HUES64 (cell line): ENCODE data around the gene C22orf31.

Experiments used
- H3K27ac ChIP-seq: 2 replicates; pipeline ENCODE4 v1.7.0; 2013; ENCODE audit warnings: low read depth, low read length, inconsistent platforms
- H3K27me3 ChIP-seq: 2 replicates; pipeline ENCODE4 v1.6.1; 2013; ENCODE audit warnings: mild to moderate bottlenecking, low read length; ENCODE audit not compliant: insufficient read depth
- H3K36me3 ChIP-seq: 2 replicates; pipeline ENCODE4 v1.6.1; 2013; ENCODE audit warnings: mild to moderate bottlenecking, low read length; ENCODE audit not compliant: insufficient read depth
- H3K4me1 ChIP-seq: 2 replicates; pipeline ENCODE4 v1.6.1; 2013; ENCODE audit warnings: mild to moderate bottlenecking, low read length, moderate library complexity; ENCODE audit not compliant: insufficient read depth
- H3K4me3 ChIP-seq: 2 replicates; pipeline ENCODE4 v1.5.1; 2013; ENCODE audit warnings: mild to moderate bottlenecking, low read length, moderate library complexity
- H3K9ac ChIP-seq: 2 replicates; pipeline ENCODE4 v1.6.1; 2013; ENCODE audit warnings: mild to moderate bottlenecking, low read depth, low read length
- H3K9me3 ChIP-seq: 2 replicates; pipeline ENCODE4 v1.6.1; 2013; ENCODE audit warnings: low read depth, low read length; ENCODE audit not compliant: insufficient read depth
- WGBS: fragments of 150-250, 120-280 bp; methylation state at CpG from one replicate; pipeline ENCODE4 v1.1.7; 2013; ENCODE audit warnings: missing lambda C conversion rate; 5-methylcytosine and 5-hydroxymethylcytosine counted together

C22orf31 gene

GRCh38 chr22:29070490-29070889 is 8.9 kb upstream of the C22orf31 start:
- H3K27ac ChIP-seq: no peak overlapping the region
- H3K9me3 ChIP-seq: no peaks in the 10 kb centered on the region
- 96% methylated on average over 4 of the region's 4 CpGs for WGBS
- H3K4me1 ChIP-seq: peaks cover 13% of the 10 kb centered on the region; the same call in 1 of the 2 replicates
- no peak overlapping the region for H3K9ac ChIP-seq
- H3K4me3 ChIP-seq: no peak overlapping the region
- peaks cover 60% of the 10 kb centered on the region for H3K27me3 ChIP-seq
- H3K36me3 ChIP-seq: no peaks in the 10 kb centered on the region

- Histone ChIP-seq H3K27ac (no peak overlapping the region), H3K4me1 (peaks cover 12% of the 10 kb centered on the region; the same call in 1 of the 2 replicates), H3K9ac (no peak overlapping the region), H3K36me3 (no peaks in the 10 kb centered on the region), H3K4me3 (no peak overlapping the region), H3K27me3 (peaks cover 50% of the 10 kb centered on the region), H3K9me3 (no peaks in the 10 kb centered on the region)
- WGBS: 84% methylated on average over 4 of the region's 4 CpGs
Observed at GRCh38 chr22:29069463-29069862, 7.8 kb upstream of the C22orf31 start.

GRCh38 chr22:29065468-29066190 is 4.0 kb upstream of the C22orf31 start:
- no peak overlapping the region for H3K27ac ChIP-seq
- peaks cover 4% of the 10 kb centered on the region; the same call in 1 of the 2 replicates for H3K4me1 ChIP-seq
- no peaks in the 10 kb centered on the region for H3K36me3 ChIP-seq
- H3K4me3 ChIP-seq: no peak overlapping the region
- 83% methylated on average over 7 of the region's 7 CpGs for WGBS
- peaks cover 15% of the 10 kb centered on the region for H3K27me3 ChIP-seq
- no peak overlapping the region for H3K9ac ChIP-seq
- H3K9me3 ChIP-seq: no peaks in the 10 kb centered on the region

- H3K36me3 ChIP-seq: no peaks in the 10 kb centered on the region
- peaks cover 4% of the 10 kb centered on the region; the same call in 1 of the 2 replicates for H3K4me1 ChIP-seq
- H3K27me3 ChIP-seq: no peaks in the 10 kb centered on the region
- no peak overlapping the region for H3K9ac ChIP-seq
- H3K9me3 ChIP-seq: no peaks in the 10 kb centered on the region
- H3K4me3 ChIP-seq: no peak overlapping the region
- WGBS: 58% methylated on average over 8 of the region's 8 CpGs
- no peak overlapping the region for H3K27ac ChIP-seq
Observed at GRCh38 chr22:29062286-29062821, 723 bp upstream of the C22orf31 start.

- Histone ChIP-seq H3K4me3 (no peak overlapping the region), H3K9me3 (no peaks in the 10 kb centered on the region), H3K27me3 (no peaks in the 10 kb centered on the region), H3K4me1 (peaks cover 4% of the 10 kb centered on the region), H3K36me3 (no peaks in the 10 kb centered on the region), H3K27ac (no peak overlapping the region), H3K9ac (no peak overlapping the region)
- WGBS: 92% methylated on average over 7 of the region's 7 CpGs
Observed at GRCh38 chr22:29060931-29061330, 700 bp downstream of the C22orf31 start.

- Histone ChIP-seq H3K4me3 (no peak overlapping the region), H3K4me1 (peaks cover 10% of the 10 kb centered on the region), H3K9ac (no peak overlapping the region), H3K27me3 (no peaks in the 10 kb centered on the region), H3K9me3 (no peaks in the 10 kb centered on the region), H3K27ac (no peak overlapping the region), H3K36me3 (no peaks in the 10 kb centered on the region)
- 87% methylated on average over 12 of the region's 12 CpGs for WGBS
Observed at GRCh38 chr22:29060251-29060869, 1.3 kb downstream of the C22orf31 start.

GRCh38 chr22:29056472-29056871 is 5.2 kb downstream of the C22orf31 start:
- Histone ChIP-seq H3K4me3 (no peak overlapping the region), H3K4me1 (peaks cover 27% of the 10 kb centered on the region), H3K27ac (no peak overlapping the region), H3K9ac (no peak overlapping the region), H3K9me3 (no peaks in the 10 kb centered on the region), H3K27me3 (no peaks in the 10 kb centered on the region), H3K36me3 (no peaks in the 10 kb centered on the region)
- 98% methylated on average over 3 of the region's 3 CpGs for WGBS

- H3K36me3 ChIP-seq: peaks cover 9% of the 10 kb centered on the region
- no peaks in the 10 kb centered on the region for H3K27me3 ChIP-seq
- WGBS: 65% methylated on average over 14 of the region's 14 CpGs
- no peaks in the 10 kb centered on the region for H3K9me3 ChIP-seq
- H3K4me3 ChIP-seq: 0 out of 2 replicates have a peak overlapping the region, but pooled peaks have one; percentile 13
- H3K27ac ChIP-seq: peak overlapping the region; percentile 51; the same call in 1 of the 2 replicates
- no peak overlapping the region for H3K9ac ChIP-seq
- H3K4me1 ChIP-seq: peaks cover 27% of the 10 kb centered on the region
Observed at GRCh38 chr22:29055192-29055830, 6.3 kb downstream of the C22orf31 start.

- Histone ChIP-seq H3K4me3 (no peak overlapping the region), H3K4me1 (peaks cover 27% of the 10 kb centered on the region), H3K9me3 (no peaks in the 10 kb centered on the region), H3K27me3 (no peaks in the 10 kb centered on the region), H3K9ac (no peak overlapping the region), H3K36me3 (peaks cover 18% of the 10 kb centered on the region), H3K27ac (peak overlapping the region; percentile 16; the same call in 1 of the 2 replicates)
- WGBS: 91% methylated on average over 10 of the region's 10 CpGs
Observed at GRCh38 chr22:29054251-29054767, 7.3 kb downstream of the C22orf31 start.

- Histone ChIP-seq H3K27ac (peak overlapping the region; percentile 27; the same call in 1 of the 2 replicates), H3K9me3 (no peaks in the 10 kb centered on the region), H3K27me3 (no peaks in the 10 kb centered on the region), H3K4me3 (no peak overlapping the region), H3K4me1 (peaks cover 27% of the 10 kb centered on the region), H3K9ac (no peak overlapping the region), H3K36me3 (peaks cover 30% of the 10 kb centered on the region)
- 89% methylated on average over 8 of the region's 8 CpGs for WGBS
Observed at GRCh38 chr22:29053048-29053702, 8.5 kb downstream of the C22orf31 start.
